Coronary artery (tissue), 2 donors: Measurements from ENCODE around the gene SMIM27.

Experiments used
- DNase-seq: peaks from one replicate; pipeline ENCODE4 v3.0.0-alpha.2; 2017; ENCODE audit warnings: low spot score
- H3K27ac ChIP-seq, 2 donors: fragments of 200-600 bp; sonication (generic); one replicate each; pipeline ENCODE4 v1.5.1; 2016 to 2019
- H3K4me3 ChIP-seq: fragments of 200-600 bp; sonication (generic); 2 replicates; pipeline ENCODE4 v1.5.1; 2016; ENCODE audit warnings: mild to moderate bottlenecking, moderate library complexity
- CTCF ChIP-seq: fragments of 200-600 bp; sonication (generic); IDR thresholded peaks from one replicate; pipeline ENCODE4 v1.5.1; 2019; ENCODE audit warnings: antibody characterized with exemption

SMIM27 gene

GRCh38 chr9:32558408-32558934 is 6.3 kb downstream of the SMIM27 start:
- DNase-seq: no peak
- Histone ChIP-seq H3K27ac (no peak overlapping the region), H3K4me3 (no peak overlapping the region)
- TF ChIP-seq CTCF: no peak

DNA sequence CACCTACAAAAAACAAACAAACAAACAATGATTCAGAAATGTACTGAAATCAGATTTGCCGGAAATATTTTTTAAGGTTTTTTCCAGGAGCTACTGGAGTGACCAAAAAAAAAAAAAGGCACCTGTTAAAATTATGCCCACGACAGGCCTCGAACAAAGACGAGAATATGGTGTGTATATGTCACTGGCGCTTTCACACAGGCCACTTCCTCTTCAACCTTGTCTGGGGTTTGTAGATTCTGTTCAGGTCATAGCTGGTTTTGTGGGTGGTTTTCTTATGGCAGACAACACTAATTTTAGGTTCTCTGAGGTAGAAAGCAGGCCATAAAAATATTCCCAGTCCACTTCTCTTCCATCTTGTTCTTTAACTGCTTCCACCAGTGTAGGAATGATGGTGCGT is 13.8 kb downstream of the SMIM27 start:
- no peak for DNase-seq
- H3K4me3 ChIP-seq: no peak overlapping the region
- no peak for TF ChIP-seq CTCF
- H3K27ac ChIP-seq: no peak overlapping the region

GRCh38 chr9:32566770-32567169 is 14.6 kb downstream of the SMIM27 start:
- DNase-seq: no peak
- no peak for TF ChIP-seq CTCF
- no peak overlapping the region for H3K27ac ChIP-seq
- no peak overlapping the region for H3K4me3 ChIP-seq

- no peak for TF ChIP-seq CTCF
- H3K4me3 ChIP-seq: no peak overlapping the region
- no peak for DNase-seq
- no peak overlapping the region for H3K27ac ChIP-seq
Measured at GRCh38 chr9:32570262-32570661, 18.1 kb downstream of the SMIM27 start.

DNA sequence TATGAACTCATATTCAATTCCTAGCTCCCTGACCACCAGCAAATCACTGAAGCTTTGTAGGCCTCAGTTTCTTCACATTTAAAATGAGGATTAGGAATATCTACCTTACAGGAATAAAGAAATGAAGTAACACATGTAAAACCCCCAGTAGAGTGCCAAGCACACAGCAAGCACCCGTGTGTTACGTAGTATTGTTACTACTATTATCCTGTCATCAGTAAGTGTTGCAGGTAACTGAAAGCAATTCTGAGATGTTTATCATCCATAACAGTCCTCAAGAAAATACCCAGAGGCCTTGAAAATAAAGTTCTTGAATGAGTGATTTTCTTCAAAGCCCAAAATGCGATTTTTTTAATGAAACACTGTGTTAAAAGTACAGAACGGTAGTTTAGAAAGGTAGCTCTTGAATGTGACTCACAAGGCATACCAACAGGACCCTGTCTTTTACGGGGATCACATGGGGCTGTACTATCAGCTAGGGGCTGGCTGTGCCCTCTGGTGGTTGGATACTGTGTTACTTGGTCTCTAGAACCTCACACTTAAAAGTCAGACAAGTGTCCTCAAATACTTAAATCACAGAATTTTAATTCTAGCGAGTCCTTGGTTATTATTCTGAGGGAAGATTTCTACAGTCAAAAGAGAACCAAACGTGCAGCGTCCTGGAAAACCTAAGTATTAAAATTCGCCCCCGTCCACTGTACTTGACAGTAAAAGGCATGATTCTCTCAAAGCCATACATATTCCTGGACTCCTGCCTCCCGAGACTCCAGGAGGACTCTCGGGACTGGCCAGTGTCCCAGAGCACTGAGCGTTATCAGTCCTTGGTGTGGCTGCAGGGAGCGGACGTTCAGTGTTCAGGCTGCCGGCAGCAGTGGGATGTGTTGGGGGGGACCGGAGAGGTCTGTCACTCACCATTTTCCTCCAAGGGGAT is 20.1 kb downstream of the SMIM27 start:
- TF ChIP-seq CTCF: no peak
- no peak for DNase-seq
- Histone ChIP-seq H3K27ac (peak overlapping the region; percentile 75 to 88), H3K4me3 (peak overlapping the region; percentile 92)

DNA sequence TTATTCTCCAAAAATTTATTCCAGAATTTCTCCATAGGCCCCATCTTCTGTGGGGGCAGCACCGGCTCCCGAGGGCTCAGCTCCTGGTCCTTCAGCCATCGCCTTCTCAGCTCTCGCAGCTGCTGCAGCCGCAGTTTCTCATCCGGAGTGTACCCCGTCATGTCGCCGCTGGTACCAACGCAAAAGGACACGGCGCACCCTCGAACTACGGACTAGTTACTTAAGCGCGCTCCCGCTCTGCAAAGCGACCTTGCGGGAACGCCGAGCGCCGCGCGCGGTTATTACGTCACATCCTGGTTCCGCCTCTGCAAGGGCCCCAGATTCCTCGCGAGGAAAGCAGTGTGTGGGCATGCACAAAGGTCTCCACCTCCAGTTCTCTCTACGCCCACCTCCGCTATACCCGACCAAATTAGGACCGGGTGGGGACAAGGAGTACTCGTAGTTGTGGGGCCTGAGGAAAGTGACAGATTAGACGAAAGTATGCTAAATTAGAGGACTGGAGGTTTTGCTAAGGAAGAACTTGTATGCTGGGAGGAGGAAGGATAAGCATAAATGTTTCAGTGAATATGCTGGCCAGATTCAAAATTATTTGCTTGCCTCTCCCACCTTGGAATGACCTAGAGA is 20.9 kb downstream of the SMIM27 start, which contains the start of gene NDUFB6:
NDUFB6 (minus strand) TSS at position 260 of the 624 bp plus-strand sequence; CDS start at position 161, 99 bp downstream.
- Histone ChIP-seq H3K4me3 (peak within 1 kb of the TSS; percentile 92), H3K27ac (peak within 1 kb of the TSS; percentile 75 to 88)
- no peak for TF ChIP-seq CTCF
- DNase-seq: peak; percentile 93
